ENCODE measurements around the gene P2RX5. TPM values are rescaled to one million over a fixed set of nuclear protein-coding genes. Genes with fewer than 3 reads are reported as not detected.
"Not testable (repeated sequence)": the region's sequence is repeated elsewhere in the genome, so short reads cannot be mapped to it uniquely, and the experiment has no call there.

The P2RX5 gene
- total and polyA plus RNA-seq, 10 of the 15 experiments (the other 5 are each of a cell fraction or from before 2014, with no cell fraction given) = 6.9 to 28.8 (median 19.5) TPM

GRCh38 chr17:3728099-3728498, 32.1 kb upstream of the P2RX5 start:
- H4K20me1 ChIP-seq (ENCODE audit: control insufficient read depth, insufficient read depth); H3K9ac ChIP-seq (ENCODE audit: control insufficient read depth, insufficient read depth, low read length); H3K27ac ChIP-seq (ENCODE audit: control insufficient read depth, insufficient read depth); H3K4me2 ChIP-seq (ENCODE audit: control insufficient read depth, insufficient read depth); BruUV-seq (replicated peaks); in situ Hi-C loops (cut with MboI); FAIRE-seq; H3K4me3 ChIP-seq; H2AFZ ChIP-seq (ENCODE audit: control insufficient read depth, low read depth, low read length); H3K9me3 ChIP-seq (replicated peaks; ENCODE audit: control insufficient read depth, insufficient read depth, low read length); DNase-seq (ENCODE audit: low read depth, low spot score); H3K27me3 ChIP-seq (replicated peaks in 1 of 2; ENCODE audit: control insufficient read depth in 2 of 2, insufficient read depth in 2 of 2, low read length in 1 of 2); ATAC-seq; H3K36me3 ChIP-seq (ENCODE audit: control insufficient read depth in 2 of 2, insufficient read depth in 2 of 2, low read length in 1 of 2): not testable (repeated sequence)
- Histone ChIP-seq H3K4me1 (ENCODE audit: control insufficient read depth, insufficient read depth, low read length) (peaks cover 11% of the 10 kb centered on the region), H3K79me2 (ENCODE audit: control insufficient read depth, insufficient read depth, low read length) (peaks cover 44% of the 10 kb centered on the region)
- ChIA-PET SMC1A (ENCODE audit: uncharacterized antibody, unreplicated experiment) (interaction anchor here (1.7 to 3.8 kb wide), 2 partner anchors 10 to 31 kb away, joined by 4 to 23 read pairs; partner anchors contain the start of gene P2RX5), RAD21 (ENCODE audit: unreplicated experiment) (interaction anchor here (1.1 to 5.2 kb wide), 4 partner anchors 10 to 45 kb away, joined by 4 to 27 read pairs (median 17); partner anchors contain the start of gene P2RX5), CTCF (interaction anchor here (1.2 to 5.3 kb wide), 7 partner anchors 10 to 126 kb away, joined by 3 to 48 read pairs (median 5); no protein-coding TSS in a partner anchor), POLR2A (interaction anchor here (1.0 kb wide), 1 partner anchor 9 kb away, joined by 3 read pairs; no protein-coding TSS in a partner anchor)
- intact Hi-C loops (cut with micrococcal nuclease; ENCODE audit: unreplicated experiment) = loop anchor here (5.0 kb wide), 1 partner anchor 36 kb away; no protein-coding TSS in a partner anchor
- WGBS (ENCODE audit: insufficient coverage, insufficient replicate concordance, low lambda C conversion rate, missing lambda C conversion rate) = 98% methylated on average over 3 of the region's 3 CpGs

- intact Hi-C loops (cut with micrococcal nuclease; ENCODE audit: unreplicated experiment) (loop anchor here (2.0 to 5.0 kb wide), 2 partner anchors 16 to 35 kb away; no protein-coding TSS in a partner anchor), in situ Hi-C loops (cut with MboI) (no loop called here)
- 5% methylated on average over 2 of the region's 2 CpGs for WGBS (ENCODE audit: insufficient coverage, insufficient replicate concordance, low lambda C conversion rate, missing lambda C conversion rate)
- ChIA-PET POLR2A (interaction anchor here (0.6 to 2.1 kb wide), 9 partner anchors 11 to 976 kb away, joined by 3 to 5 read pairs (median 4); partner anchors contain the start of genes CTNS, P2RX5 and SHPK), CTCF (interaction anchor here (0.8 to 5.3 kb wide), 11 partner anchors 11 to 119 kb away, joined by 3 to 48 read pairs (median 5); partner anchors contain the start of gene NCBP3), SMC1A (ENCODE audit: uncharacterized antibody, unreplicated experiment) (interaction anchor here (0.6 to 3.8 kb wide), 7 partner anchors 11 to 129 kb away, joined by 3 to 23 read pairs (median 4); partner anchors contain the start of gene P2RX5), RAD21 (ENCODE audit: unreplicated experiment) (interaction anchor here (1.0 to 5.2 kb wide), 5 partner anchors 11 to 44 kb away, joined by 4 to 27 read pairs (median 13); partner anchors contain the start of gene P2RX5)
- Histone ChIP-seq H3K9ac (ENCODE audit: control insufficient read depth, insufficient read depth, low read length) (peak overlapping the region; percentile 16; the same call in 1 of the 2 replicates), H3K27me3 (replicated peaks in 1 of 2; ENCODE audit: control insufficient read depth in 2 of 2, insufficient read depth in 2 of 2, low read length in 1 of 2) (no peaks in the 10 kb centered on the region), H3K79me2 (ENCODE audit: control insufficient read depth, insufficient read depth, low read length) (peaks cover 51% of the 10 kb centered on the region), H3K9me3 (replicated peaks; ENCODE audit: control insufficient read depth, insufficient read depth, low read length) (no peaks in the 10 kb centered on the region), H4K20me1 (ENCODE audit: control insufficient read depth, insufficient read depth) (no peaks in the 10 kb centered on the region), H3K4me3 (no peak overlapping the region), H3K4me2 (ENCODE audit: control insufficient read depth, insufficient read depth) (peak overlapping the region; percentile 65), H3K36me3 (ENCODE audit: control insufficient read depth in 2 of 2, insufficient read depth in 2 of 2, low read length in 1 of 2) (0 out of 4 replicates have a peak, but pooled peaks cover 0 to 1% of the 10 kb centered on the region in 2 experiments), H3K4me1 (ENCODE audit: control insufficient read depth, insufficient read depth, low read length) (peaks cover 10% of the 10 kb centered on the region), H3K27ac (ENCODE audit: control insufficient read depth, insufficient read depth) (0 out of 2 replicates have a peak overlapping the region, but pooled peaks have one; percentile 15), H2AFZ (ENCODE audit: control insufficient read depth, low read depth, low read length) (no peak overlapping the region)
- FAIRE-seq = no peak
- TSS peak; percentile 17 for BruUV-seq (replicated peaks)
- DNase-seq (ENCODE audit: low read depth, low spot score) = peak; percentile 45
- ATAC-seq = peak; percentile 23
- TF ChIP-seq BCL3 (IDR thresholded peaks at IDR 0.05; ENCODE audit: borderline replicate concordance, insufficient read depth, low read depth, low read length, poor library complexity, severe bottlenecking) = no peak
- TF ChIP-seq MEF2B (IDR thresholded peaks at IDR 0.05; ENCODE audit: partially characterized antibody, poor library complexity, severe bottlenecking) = peak; percentile 92
- no peak for TF ChIP-seq USF2 (IDR thresholded peaks at IDR 0.05; ENCODE audit: borderline replicate concordance, low read depth, low read length)
- 0 out of 2 replicates have a peak, but pooled peaks have one; percentile 24 for TF ChIP-seq MLLT1 (IDR thresholded peaks at IDR 0.05)
Measured at GRCh38 chr17:3727041-3727440, 31.1 kb upstream of the P2RX5 start.
